Stomach (tissue), 9 donors: ENCODE results near the gene RCN1. TPM values are rescaled to one million over a fixed set of nuclear protein-coding genes. Genes with fewer than 3 reads are reported as not detected.

Experiments used
- DNase-seq, 2 donors: peaks; one replicate each; pipeline versions ENCODE4 v3.0.0 to v3.0.0-alpha.2; 2013 to 2019
- H3K27ac ChIP-seq, 5 donors: fragments of 200-600 bp in 4 of 5; sonication (generic) in 4 of 5; one replicate each; pipeline ENCODE4 v1.5.1; 2013 to 2019; ENCODE audit warnings: mild to moderate bottlenecking in 1 of 5, moderate library complexity in 1 of 5
- H3K27me3 ChIP-seq, 3 donors: fragments of 200-600 bp; sonication (generic); one replicate each; pipeline ENCODE4 v1.5.1; 2017 to 2019; ENCODE audit warnings: mixed run types in 1 of 3
- H3K36me3 ChIP-seq, 4 donors: fragments of 200-600 bp; sonication (generic); 1 replicate in 3 of 4; 2 replicates in 1 of 4; pipeline ENCODE4 v1.5.1; 2016 to 2019
- H3K4me1 ChIP-seq, 4 donors: fragments of 200-600 bp; sonication (generic); one replicate each; pipeline ENCODE4 v1.5.1; 2016 to 2019
- H3K4me3 ChIP-seq, 4 donors: fragments of 200-600 bp; sonication (generic) in 3 of 4; one replicate each; pipeline ENCODE4 v1.5.1; 2016 to 2019; ENCODE audit warnings: mild to moderate bottlenecking in 1 of 4
- H3K9me3 ChIP-seq, 4 donors: fragments of 200-600 bp; sonication (generic); one replicate each; pipeline ENCODE4 v1.5.1; 2016 to 2019
- EP300 ChIP-seq: sonication (generic); formaldehyde crosslinking; IDR thresholded peaks from one replicate; pipeline ENCODE4 v1.6.1; 2017; ENCODE audit warnings: antibody characterized with exemption
- POLR2A ChIP-seq, 4 donors: fragments of 450-650 bp; IDR thresholded peaks; one replicate each; pipeline ENCODE4 v1.6.1; 2016; ENCODE audit warnings: antibody characterized with exemption in 4 of 4, control low read depth in 2 of 4, mild to moderate bottlenecking in 1 of 4, moderate library complexity in 1 of 4
- POLR2AphosphoS5 ChIP-seq, 3 donors: sonication (generic); formaldehyde crosslinking; IDR thresholded peaks; one replicate each; pipeline ENCODE4 v1.6.1; 2016; ENCODE audit warnings: antibody characterized with exemption in 3 of 3
- WGBS, 5 donors: extraction: QIAGEN DNeasy Blood & Tissue Kit in 3 of 5; methylation state at CpG; one replicate each; pipeline versions ENCODE4 v1.1.5 to v1.1.7; 2013 to 2018; 5-methylcytosine and 5-hydroxymethylcytosine counted together
- intact Hi-C: fragments of 100-400 bp; cut with DNase I; formaldehyde crosslinking; loops from one replicate; pipeline ENCODE4 v1.15.1; 2023; ENCODE audit warnings: low total_unique reads
- polyA plus RNA-seq, 3 donors: library from polyadenylated mRNA; stranded (reverse); fragments of 200-250 nt; gene quantifications; one replicate each; pipeline ENCODE4 v1.2.3, GENCODE V29; 2013
- total RNA-seq, 5 donors: library from RNA; depleted of rRNA; stranded (reverse); fragments of >200 nt; gene quantifications; one replicate each; pipeline versions ENCODE4 v1.1.0 to v1.2.3, GENCODE V29; 2014 to 2016
- TF ChIP-seq, protein P1 (sequence below), 7 experiments: fragments of 450-650 bp in 4 of 7; fragments of 200-600 bp in 3 of 7; sonication (generic) in 3 of 7; IDR thresholded peaks; one replicate each; pipeline ENCODE4 v1.5.1; 2016 to 2019; ENCODE audit warnings: antibody characterized with exemption in 7 of 7, control low read depth in 2 of 7, mild to moderate bottlenecking in 1 of 7
- donor health status: healthy with polysubstance abuse.
- donor health status: Bipolar disorder and iron deficiency.
- donor health status: healthy.

The RCN1 gene
- total and polyA plus RNA-seq, 8 donors: 3.5 to 91.1 (median 35.0) TPM

DNA sequence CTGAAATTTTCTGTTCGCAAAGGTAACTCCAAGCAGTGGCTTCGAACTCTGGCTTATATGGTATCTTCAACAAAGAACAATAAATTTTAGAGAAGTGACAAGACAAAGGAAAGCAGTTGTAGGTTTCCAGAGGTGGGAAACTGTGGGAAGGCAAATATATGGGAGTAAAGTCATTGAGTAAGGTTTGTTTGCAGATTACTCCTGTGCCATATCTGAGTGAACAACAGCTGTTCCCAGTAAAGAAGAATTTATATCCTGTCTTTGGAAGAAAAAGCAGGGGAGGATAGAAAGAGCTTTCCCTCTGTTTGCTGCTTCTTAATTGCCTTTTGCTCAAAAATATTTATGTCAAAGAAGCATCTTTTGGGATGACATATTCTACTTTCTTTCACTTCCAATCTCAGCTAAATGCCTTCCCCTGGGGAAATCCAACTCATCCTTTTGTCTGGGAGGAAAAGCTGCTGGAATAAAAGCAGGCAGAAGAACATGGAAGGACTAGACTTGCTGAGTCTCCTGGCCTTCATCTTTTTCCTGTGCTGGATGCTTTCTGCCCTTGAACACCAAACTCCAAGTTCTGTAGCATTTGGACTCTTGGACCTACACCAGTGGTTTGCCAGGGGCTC lies 10.4 kb upstream of the RCN1 start:
- DNase-seq: no peak
- intact Hi-C loops: no loop called here
- TF ChIP-seq EP300: no peak
- no peak for TF ChIP-seq POLR2AphosphoS5 (IDR thresholded peaks at IDR 0.05)
- no peak for TF ChIP-seq POLR2A (IDR thresholded peaks at IDR 0.05)
- TF ChIP-seq, protein P1, sequence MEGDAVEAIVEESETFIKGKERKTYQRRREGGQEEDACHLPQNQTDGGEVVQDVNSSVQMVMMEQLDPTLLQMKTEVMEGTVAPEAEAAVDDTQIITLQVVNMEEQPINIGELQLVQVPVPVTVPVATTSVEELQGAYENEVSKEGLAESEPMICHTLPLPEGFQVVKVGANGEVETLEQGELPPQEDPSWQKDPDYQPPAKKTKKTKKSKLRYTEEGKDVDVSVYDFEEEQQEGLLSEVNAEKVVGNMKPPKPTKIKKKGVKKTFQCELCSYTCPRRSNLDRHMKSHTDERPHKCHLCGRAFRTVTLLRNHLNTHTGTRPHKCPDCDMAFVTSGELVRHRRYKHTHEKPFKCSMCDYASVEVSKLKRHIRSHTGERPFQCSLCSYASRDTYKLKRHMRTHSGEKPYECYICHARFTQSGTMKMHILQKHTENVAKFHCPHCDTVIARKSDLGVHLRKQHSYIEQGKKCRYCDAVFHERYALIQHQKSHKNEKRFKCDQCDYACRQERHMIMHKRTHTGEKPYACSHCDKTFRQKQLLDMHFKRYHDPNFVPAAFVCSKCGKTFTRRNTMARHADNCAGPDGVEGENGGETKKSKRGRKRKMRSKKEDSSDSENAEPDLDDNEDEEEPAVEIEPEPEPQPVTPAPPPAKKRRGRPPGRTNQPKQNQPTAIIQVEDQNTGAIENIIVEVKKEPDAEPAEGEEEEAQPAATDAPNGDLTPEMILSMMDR (IDR thresholded peaks at IDR 0.05): no peak
- Histone ChIP-seq H3K27me3 (no peaks in the 10 kb centered on the region), H3K9me3 (no peaks in the 10 kb centered on the region), H3K4me3 (no peak overlapping the region), H3K4me1 (no peaks in the 10 kb centered on the region), H3K36me3 (no peaks in the 10 kb centered on the region), H3K27ac (no peak overlapping the region)
- WGBS, 5 donors: 88 to 96% (median 91%) methylated on average over 2 of the region's 2 CpGs

- intact Hi-C loops: no loop called here
- Histone ChIP-seq H3K36me3 (no peaks in the 10 kb centered on the region), H3K4me3 (no peak overlapping the region), H3K27me3 (no peaks in the 10 kb centered on the region), H3K9me3 (no peaks in the 10 kb centered on the region), H3K4me1 (no peaks in the 10 kb centered on the region), H3K27ac (no peak overlapping the region)
- no peak for DNase-seq
- WGBS, 5 donors: 20 to 56% (median 45%) methylated on average over 3 of the region's 3 CpGs
- TF ChIP-seq, protein P1 (IDR thresholded peaks at IDR 0.05): no peak
- TF ChIP-seq EP300: no peak
- no peak for TF ChIP-seq POLR2A (IDR thresholded peaks at IDR 0.05)
- TF ChIP-seq POLR2AphosphoS5 (IDR thresholded peaks at IDR 0.05): no peak
Observed at GRCh38 chr11:32081129-32081641, 9.7 kb upstream of the RCN1 start.

DNA sequence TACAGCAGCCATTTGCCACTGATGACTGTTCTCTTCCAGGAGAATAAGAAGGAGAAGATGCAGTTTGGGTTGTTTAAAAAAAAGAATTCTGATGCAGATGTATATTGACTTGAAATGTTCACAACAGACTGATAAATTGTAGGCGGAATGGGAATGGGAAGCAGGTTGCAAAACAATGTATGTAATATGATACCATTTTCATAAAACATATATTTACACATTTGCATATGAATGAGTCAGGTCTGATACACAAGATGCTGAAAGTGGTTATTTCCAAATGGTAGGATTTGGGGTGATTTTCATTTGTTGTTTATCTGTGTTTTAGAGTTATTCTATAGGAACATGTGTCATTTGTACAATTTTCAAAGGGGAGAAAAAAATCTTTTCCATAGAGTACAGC lies 9.0 kb upstream of the RCN1 start:
- H3K9me3 ChIP-seq: no peaks in the 10 kb centered on the region
- no peak overlapping the region for H3K27ac ChIP-seq
- TF ChIP-seq POLR2A (IDR thresholded peaks at IDR 0.05): no peak
- TF ChIP-seq, protein P1 (IDR thresholded peaks at IDR 0.05): no peak
- no peak for TF ChIP-seq POLR2AphosphoS5 (IDR thresholded peaks at IDR 0.05)
- no peak for TF ChIP-seq EP300
- DNase-seq: no peak
- intact Hi-C loops: no loop called here
- WGBS, 5 donors: 79 to 93% (median 86%) methylated on average over 1 of the region's 1 CpG
- H3K36me3 ChIP-seq: no peaks in the 10 kb centered on the region
- H3K4me1 ChIP-seq: no peaks in the 10 kb centered on the region
- H3K4me3 ChIP-seq: no peak overlapping the region
- H3K27me3 ChIP-seq: no peaks in the 10 kb centered on the region

GRCh38 chr11:32082346-32082986 lies 8.4 kb upstream of the RCN1 start:
- no peak for TF ChIP-seq POLR2A (IDR thresholded peaks at IDR 0.05)
- no peak for TF ChIP-seq POLR2AphosphoS5 (IDR thresholded peaks at IDR 0.05)
- WGBS, 5 donors: 72 to 91% (median 85%) methylated on average over 5 of the region's 5 CpGs
- Histone ChIP-seq H3K4me1 (peaks cover 0 to 1% (median 0%) of the 10 kb centered on the region in 4 donors), H3K4me3 (no peak overlapping the region), H3K36me3 (no peaks in the 10 kb centered on the region), H3K9me3 (no peaks in the 10 kb centered on the region), H3K27me3 (no peaks in the 10 kb centered on the region), H3K27ac (no peak overlapping the region)
- no peak for DNase-seq
- intact Hi-C loops: no loop called here

- peaks cover 20 to 33% (median 27%) of the 10 kb centered on the region in 4 donors for H3K4me1 ChIP-seq
- no peak overlapping the region for H3K4me3 ChIP-seq
- WGBS, 5 donors: 81 to 91% (median 87%) methylated on average over 1 of the region's 1 CpG
- TF ChIP-seq, protein P1 (IDR thresholded peaks at IDR 0.05): no peak
- TF ChIP-seq POLR2A (IDR thresholded peaks at IDR 0.05) (no peak), POLR2AphosphoS5 (IDR thresholded peaks at IDR 0.05) (no peak), EP300 (no peak)
- H3K27ac ChIP-seq: no peak overlapping the region
- no peak for DNase-seq
- no peaks in the 10 kb centered on the region for H3K9me3 ChIP-seq
- no peaks in the 10 kb centered on the region for H3K36me3 ChIP-seq
- intact Hi-C loops: no loop called here
- H3K27me3 ChIP-seq: no peaks in the 10 kb centered on the region
Observed at GRCh38 chr11:32087597-32087996, 3.3 kb upstream of the RCN1 start.
